Esophagus squamous epithelium (tissue), 4 donors: Measurements from ENCODE around the gene ZNF532.

Experiments used
- POLR2A ChIP-seq, 4 donors: fragments of 450-650 bp; IDR thresholded peaks; one replicate each; pipeline ENCODE4 v1.6.1; 2017; ENCODE audit warnings: antibody characterized with exemption in 4 of 4, mild to moderate bottlenecking in 4 of 4, moderate library complexity in 3 of 4
- TF ChIP-seq, protein P1 (sequence below), 6 experiments: fragments of 450-650 bp in 4 of 6; fragments of 200-600 bp in 2 of 6; sonication (generic) in 2 of 6; IDR thresholded peaks; one replicate each; pipeline ENCODE4 v1.5.1; 2016 to 2019; ENCODE audit warnings: antibody characterized with exemption in 6 of 6, mild to moderate bottlenecking in 4 of 6, moderate library complexity in 4 of 6

- TF ChIP-seq, protein P1, sequence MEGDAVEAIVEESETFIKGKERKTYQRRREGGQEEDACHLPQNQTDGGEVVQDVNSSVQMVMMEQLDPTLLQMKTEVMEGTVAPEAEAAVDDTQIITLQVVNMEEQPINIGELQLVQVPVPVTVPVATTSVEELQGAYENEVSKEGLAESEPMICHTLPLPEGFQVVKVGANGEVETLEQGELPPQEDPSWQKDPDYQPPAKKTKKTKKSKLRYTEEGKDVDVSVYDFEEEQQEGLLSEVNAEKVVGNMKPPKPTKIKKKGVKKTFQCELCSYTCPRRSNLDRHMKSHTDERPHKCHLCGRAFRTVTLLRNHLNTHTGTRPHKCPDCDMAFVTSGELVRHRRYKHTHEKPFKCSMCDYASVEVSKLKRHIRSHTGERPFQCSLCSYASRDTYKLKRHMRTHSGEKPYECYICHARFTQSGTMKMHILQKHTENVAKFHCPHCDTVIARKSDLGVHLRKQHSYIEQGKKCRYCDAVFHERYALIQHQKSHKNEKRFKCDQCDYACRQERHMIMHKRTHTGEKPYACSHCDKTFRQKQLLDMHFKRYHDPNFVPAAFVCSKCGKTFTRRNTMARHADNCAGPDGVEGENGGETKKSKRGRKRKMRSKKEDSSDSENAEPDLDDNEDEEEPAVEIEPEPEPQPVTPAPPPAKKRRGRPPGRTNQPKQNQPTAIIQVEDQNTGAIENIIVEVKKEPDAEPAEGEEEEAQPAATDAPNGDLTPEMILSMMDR (IDR thresholded peaks at IDR 0.05), result no peak
- TF ChIP-seq POLR2A (IDR thresholded peaks at IDR 0.05), result no peak
Observed at GRCh38 chr18:58901783-58902182, 37.1 kb downstream of the ZNF532 start.
